K562 (cell line): ENCODE data around the gene PLA2G3. TPM values are rescaled to one million over a fixed set of nuclear protein-coding genes. Genes with fewer than 3 reads are reported as not detected.

Experiments used
- ATAC-seq: fragments of 200-7000 bp; cut with Tn5 transposase; 3 replicates; pipeline ENCODE4 v1.9.1; 2020; ENCODE audit warnings: moderate library complexity
- BruUV-seq: library from RNA; stranded (reverse); fragments of 400-500 nt; replicated peaks from 2 replicates; lab custom pipeline; 2021; lab: Mats Ljungman, UMichigan
- CTCF ChIA-PET: fragments of 300-600 bp; formaldehyde crosslinking; extraction: SDS; loops from one replicate; lab custom pipeline; 2021; ENCODE audit warnings: low intra/inter-chr PET ratio; lab: Yijun Ruan, JAX
- POLR2A ChIA-PET: fragments of 300-600, 350-650 bp; sonication (Branson Sonifier 250); formaldehyde crosslinking; extraction: SDS; loops from one replicate; lab custom pipeline; 2021; ENCODE audit warnings: antibody characterized with exemption, inconsistent platforms; lab: Yijun Ruan, JAX
- DNase-seq, 4 experiments: peaks; one replicate each; pipeline versions ENCODE4 v3.0.0 to v3.0.0-alpha.2; 2011 to 2018; ENCODE audit warnings: low spot score in 3 of 4, mixed read lengths in 3 of 4; ENCODE audit errors: extremely low read depth in 1 of 4
- FAIRE-seq: peaks from 2 replicates; lab custom pipeline; 2011; peaks lifted over from hg19 to GRCh38; lab: Jason Lieb, UNC
- H2AFZ ChIP-seq: 2 replicates; pipeline ENCODE4 v1.6.0; 2011; ENCODE audit warnings: low read depth, low read length, control low read depth, inconsistent platforms
- H3K27ac ChIP-seq: fragments of 200-600 bp; 3 replicates; pipeline ENCODE4 v1.8.0; 2011; ENCODE audit warnings: low read depth, mild to moderate bottlenecking, control low read depth, inconsistent platforms, low read length, moderate library complexity, mixed read lengths; ENCODE audit errors: extremely low read depth
- H3K27me3 ChIP-seq, 2 experiments: fragments of 300-600 bp in 1 of 2; 2 replicates in 1 of 2; 3 replicates in 1 of 2; pipeline versions ENCODE4 v1.6.0 to v1.8.0; 2011; ENCODE audit warnings: inconsistent platforms in 2 of 2, low read length in 2 of 2, mild to moderate bottlenecking in 1 of 2, mixed read lengths in 1 of 2, moderate library complexity in 1 of 2; ENCODE audit not compliant: control insufficient read depth in 2 of 2, insufficient read depth in 2 of 2
- H3K36me3 ChIP-seq: fragments of 300-600 bp; 3 replicates; pipeline ENCODE4 v1.8.0; 2011; ENCODE audit warnings: mild to moderate bottlenecking, low read length, inconsistent platforms; ENCODE audit not compliant: control insufficient read depth, insufficient read depth
- H3K4me1 ChIP-seq, 2 experiments: fragments of 200-600 bp in 1 of 2; replicated peaks in 1 of 2; 2 replicates in 1 of 2; 3 replicates in 1 of 2; pipeline versions ENCODE4 v1.5.1 to v1.8.0; 2011; ENCODE audit warnings: inconsistent platforms in 2 of 2, low read length in 2 of 2, mild to moderate bottlenecking in 1 of 2, mixed read lengths in 1 of 2, moderate library complexity in 1 of 2; ENCODE audit not compliant: control insufficient read depth in 2 of 2, insufficient read depth in 2 of 2
- H3K4me2 ChIP-seq: 2 replicates; pipeline ENCODE4 v1.6.1; 2011; ENCODE audit warnings: low read length, control low read depth, inconsistent platforms, mixed read lengths; ENCODE audit not compliant: insufficient read depth
- H3K4me3 ChIP-seq: fragments of 200-600 bp; sonication (generic), shearing (Covaris generic); 2 replicates; pipeline ENCODE4 v1.5.1; 2016; ENCODE audit warnings: control low read depth, inconsistent platforms
- H3K79me2 ChIP-seq: fragments of 200-600 bp; 3 replicates; pipeline ENCODE4 v1.8.0; 2011; ENCODE audit warnings: low read length, inconsistent platforms; ENCODE audit not compliant: control insufficient read depth, insufficient read depth
- H3K9ac ChIP-seq, 2 experiments: 2 replicates each; pipeline versions ENCODE4 v1.6.0 to v1.6.1; 2011; ENCODE audit warnings: low read depth in 2 of 2, low read length in 2 of 2, control low read depth in 1 of 2, inconsistent platforms in 1 of 2, mild to moderate bottlenecking in 1 of 2, mixed read lengths in 1 of 2; ENCODE audit not compliant: insufficient read depth in 1 of 2
- H3K9me1 ChIP-seq: one replicate; pipeline ENCODE4 v1.6.0; 2011; ENCODE audit warnings: inconsistent platforms, mild to moderate bottlenecking, low read length, moderate library complexity; ENCODE audit not compliant: control insufficient read depth, insufficient read depth
- H3K9me3 ChIP-seq: replicated peaks from 2 replicates; pipeline ENCODE4 v1.5.1; 2011; ENCODE audit warnings: low read depth, low read length, inconsistent platforms; ENCODE audit not compliant: control insufficient read depth, insufficient read depth
- H4K20me1 ChIP-seq: replicated peaks from 2 replicates; pipeline ENCODE4 v1.6.1; 2011; ENCODE audit warnings: low read length, inconsistent platforms, mixed read lengths; ENCODE audit not compliant: control insufficient read depth, insufficient read depth
- CBX5 ChIP-seq: IDR thresholded peaks from 2 replicates; pipeline ENCODE4 v1.6.1; 2014; ENCODE audit warnings: low read depth, borderline replicate concordance
- ZBTB17 ChIP-seq: fragments of 450-650 bp; formaldehyde crosslinking; IDR thresholded peaks from 2 replicates; pipeline ENCODE4 v1.4.0; 2020; ENCODE audit warnings: mild to moderate bottlenecking
- WGBS: fragments of 100-300 bp; shearing (Covaris generic); methylation state at CpG from one replicate; pipeline ENCODE4 v1.1.6; 2016; ENCODE audit warnings: low coverage, mixed read lengths; ENCODE audit not compliant: insufficient coverage; ENCODE audit errors: missing lambda C conversion rate; 5-methylcytosine and 5-hydroxymethylcytosine counted together
- in situ Hi-C: fragments of 300-500 bp; cut with MboI; formaldehyde crosslinking; loops from 4 replicates; pipeline ENCODE4 v1.15.0; 2018; ENCODE audit warnings: inconsistent platforms, mixed read lengths
- intact Hi-C: fragments of 100-400 bp; cut with micrococcal nuclease; formaldehyde crosslinking; loops from 2 replicates; pipeline ENCODE4 v1.14.2; 2022
- polyA plus RNA-seq, 8 experiments: library from polyadenylated mRNA; depleted of rRNA in 4 of 8; stranded (reverse) in 5 of 8; unstranded in 3 of 8; fragments of >200 nt; fragmentation: Nextera tagmentation in 2 of 8; fragmentation: Illumina TruSeq in 1 of 8; extraction: Ambion mirVana in 2 of 8; extraction: Trizol in 1 of 8; gene quantifications; 2 replicates each; pipeline versions ENCODE4 v1.2.1 to v1.2.3, GENCODE V29; 2011 to 2014; ENCODE audit warnings: inconsistent platforms in 1 of 8, missing spikeins in 1 of 8
- total RNA-seq, 7 experiments: library from RNA; depleted of rRNA in 6 of 7; stranded (reverse); fragments of >200 nt in 6 of 7; fragmentation: Illumina TruSeq in 2 of 7; extraction: Trizol in 2 of 7; gene quantifications; 2 replicates each; pipeline versions ENCODE4 v1.2.1 to v1.2.3, GENCODE V29; 2011 to 2021; ENCODE audit warnings: low replicate concordance in 1 of 7
- TF ChIP-seq, protein P1 (sequence below): fragments of 450-650 bp; IDR thresholded peaks from 2 replicates; pipeline ENCODE4 v1.6.1; 2018; ENCODE audit not compliant: partially characterized antibody
- TF ChIP-seq, protein P2 (sequence below): fragments of 250-450 bp; sonication (Bioruptor Pico); IDR thresholded peaks from 2 replicates; pipeline ENCODE4 v1.6.1; 2021; ENCODE audit warnings: mild to moderate bottlenecking
- TF ChIP-seq, protein P3 (sequence below): sonication (generic); formaldehyde crosslinking; IDR thresholded peaks from 2 replicates; pipeline ENCODE4 v1.8.0; 2023; ENCODE audit warnings: missing genetic modification reagents, mild to moderate bottlenecking, borderline replicate concordance
- TF ChIP-seq, protein P4 (sequence below): fragments of 450-650 bp; IDR thresholded peaks from 2 replicates; pipeline ENCODE4 v1.6.1; 2017; ENCODE audit warnings: antibody characterized with exemption, mild to moderate bottlenecking

Gene PLA2G3
- total and polyA plus RNA-seq, 9 of the 15 experiments (the other 6 are each of a cell fraction or from before 2014, with no cell fraction given): 0.18 to 1.4 (median 0.64) TPM

DNA sequence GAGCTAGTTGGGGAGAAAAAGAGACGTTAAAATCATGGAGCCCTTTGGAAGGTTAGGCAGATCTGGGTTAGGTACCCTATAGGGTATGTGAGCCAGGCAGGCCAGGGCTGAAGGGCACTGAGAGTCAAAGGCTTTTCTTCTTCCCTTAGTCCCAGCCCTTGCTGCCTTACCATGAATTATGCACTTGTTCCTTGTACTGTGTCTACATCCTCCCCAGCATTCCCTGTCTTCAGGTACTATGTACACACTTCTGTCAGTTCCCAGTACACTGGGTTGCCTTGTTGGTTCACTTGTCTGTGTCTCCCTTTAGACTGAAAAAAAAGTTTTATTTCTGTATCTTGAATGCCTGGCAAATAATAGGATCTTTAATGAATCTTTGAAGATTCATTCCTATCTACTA lies 36.6 kb upstream of the PLA2G3 start:
- H2AFZ ChIP-seq: no peak overlapping the region
- no peaks in the 10 kb centered on the region for H4K20me1 ChIP-seq
- H3K79me2 ChIP-seq: no peaks in the 10 kb centered on the region; the same call in 2 of the 3 replicates
- FAIRE-seq (no peak), DNase-seq (no peak), ATAC-seq (no peak)
- no peak overlapping the region for H3K4me3 ChIP-seq
- no peak overlapping the region for H3K4me2 ChIP-seq
- intact Hi-C loops: no loop called here
- no peaks in the 10 kb centered on the region for H3K9me1 ChIP-seq
- H3K27ac ChIP-seq: no peak overlapping the region
- ChIA-PET POLR2A (no interaction called here), CTCF (no interaction called here)
- H3K9ac ChIP-seq: no peak overlapping the region
- in situ Hi-C loops: no loop called here
- H3K9me3 ChIP-seq: no peaks in the 10 kb centered on the region
- BruUV-seq: no TSS peak
- 0 out of 3 replicates have a peak, but pooled peaks cover 2% of the 10 kb centered on the region for H3K36me3 ChIP-seq
- no peaks in the 10 kb centered on the region; a peak in 1 of 5 replicates for H3K4me1 ChIP-seq
- 86% methylated on average over 1 of the region's 1 CpG for WGBS
- no peaks in the 10 kb centered on the region for H3K27me3 ChIP-seq
- TF ChIP-seq CBX5 (no peak), ZBTB17 (CRISPR knock-in tag) (no peak)
- TF ChIP-seq, protein P1, sequence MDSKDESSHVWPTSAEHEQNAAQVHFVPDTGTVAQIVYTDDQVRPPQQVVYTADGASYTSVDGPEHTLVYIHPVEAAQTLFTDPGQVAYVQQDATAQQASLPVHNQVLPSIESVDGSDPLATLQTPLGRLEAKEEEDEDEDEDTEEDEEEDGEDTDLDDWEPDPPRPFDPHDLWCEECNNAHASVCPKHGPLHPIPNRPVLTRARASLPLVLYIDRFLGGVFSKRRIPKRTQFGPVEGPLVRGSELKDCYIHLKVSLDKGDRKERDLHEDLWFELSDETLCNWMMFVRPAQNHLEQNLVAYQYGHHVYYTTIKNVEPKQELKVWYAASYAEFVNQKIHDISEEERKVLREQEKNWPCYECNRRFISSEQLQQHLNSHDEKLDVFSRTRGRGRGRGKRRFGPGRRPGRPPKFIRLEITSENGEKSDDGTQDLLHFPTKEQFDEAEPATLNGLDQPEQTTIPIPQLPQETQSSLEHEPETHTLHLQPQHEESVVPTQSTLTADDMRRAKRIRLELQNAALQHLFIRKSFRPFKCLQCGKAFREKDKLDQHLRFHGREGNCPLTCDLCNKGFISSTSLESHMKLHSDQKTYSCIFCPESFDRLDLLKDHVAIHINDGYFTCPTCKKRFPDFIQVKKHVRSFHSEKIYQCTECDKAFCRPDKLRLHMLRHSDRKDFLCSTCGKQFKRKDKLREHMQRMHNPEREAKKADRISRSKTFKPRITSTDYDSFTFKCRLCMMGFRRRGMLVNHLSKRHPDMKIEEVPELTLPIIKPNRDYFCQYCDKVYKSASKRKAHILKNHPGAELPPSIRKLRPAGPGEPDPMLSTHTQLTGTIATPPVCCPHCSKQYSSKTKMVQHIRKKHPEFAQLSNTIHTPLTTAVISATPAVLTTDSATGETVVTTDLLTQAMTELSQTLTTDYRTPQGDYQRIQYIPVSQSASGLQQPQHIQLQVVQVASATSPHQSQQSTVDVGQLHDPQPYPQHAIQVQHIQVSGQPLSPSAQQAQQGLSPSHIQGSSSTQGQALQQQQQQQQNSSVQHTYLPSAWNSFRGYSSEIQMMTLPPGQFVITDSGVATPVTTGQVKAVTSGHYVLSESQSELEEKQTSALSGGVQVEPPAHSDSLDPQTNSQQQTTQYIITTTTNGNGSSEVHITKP: no peak
- TF ChIP-seq, protein P2, sequence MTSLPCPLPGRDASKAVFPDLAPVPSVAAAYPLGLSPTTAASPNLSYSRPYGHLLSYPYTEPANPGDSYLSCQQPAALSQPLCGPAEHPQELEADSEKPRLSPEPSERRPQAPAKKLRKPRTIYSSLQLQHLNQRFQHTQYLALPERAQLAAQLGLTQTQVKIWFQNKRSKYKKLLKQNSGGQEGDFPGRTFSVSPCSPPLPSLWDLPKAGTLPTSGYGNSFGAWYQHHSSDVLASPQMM (CRISPR knock-in tag): no peak
- TF ChIP-seq, protein P3, sequence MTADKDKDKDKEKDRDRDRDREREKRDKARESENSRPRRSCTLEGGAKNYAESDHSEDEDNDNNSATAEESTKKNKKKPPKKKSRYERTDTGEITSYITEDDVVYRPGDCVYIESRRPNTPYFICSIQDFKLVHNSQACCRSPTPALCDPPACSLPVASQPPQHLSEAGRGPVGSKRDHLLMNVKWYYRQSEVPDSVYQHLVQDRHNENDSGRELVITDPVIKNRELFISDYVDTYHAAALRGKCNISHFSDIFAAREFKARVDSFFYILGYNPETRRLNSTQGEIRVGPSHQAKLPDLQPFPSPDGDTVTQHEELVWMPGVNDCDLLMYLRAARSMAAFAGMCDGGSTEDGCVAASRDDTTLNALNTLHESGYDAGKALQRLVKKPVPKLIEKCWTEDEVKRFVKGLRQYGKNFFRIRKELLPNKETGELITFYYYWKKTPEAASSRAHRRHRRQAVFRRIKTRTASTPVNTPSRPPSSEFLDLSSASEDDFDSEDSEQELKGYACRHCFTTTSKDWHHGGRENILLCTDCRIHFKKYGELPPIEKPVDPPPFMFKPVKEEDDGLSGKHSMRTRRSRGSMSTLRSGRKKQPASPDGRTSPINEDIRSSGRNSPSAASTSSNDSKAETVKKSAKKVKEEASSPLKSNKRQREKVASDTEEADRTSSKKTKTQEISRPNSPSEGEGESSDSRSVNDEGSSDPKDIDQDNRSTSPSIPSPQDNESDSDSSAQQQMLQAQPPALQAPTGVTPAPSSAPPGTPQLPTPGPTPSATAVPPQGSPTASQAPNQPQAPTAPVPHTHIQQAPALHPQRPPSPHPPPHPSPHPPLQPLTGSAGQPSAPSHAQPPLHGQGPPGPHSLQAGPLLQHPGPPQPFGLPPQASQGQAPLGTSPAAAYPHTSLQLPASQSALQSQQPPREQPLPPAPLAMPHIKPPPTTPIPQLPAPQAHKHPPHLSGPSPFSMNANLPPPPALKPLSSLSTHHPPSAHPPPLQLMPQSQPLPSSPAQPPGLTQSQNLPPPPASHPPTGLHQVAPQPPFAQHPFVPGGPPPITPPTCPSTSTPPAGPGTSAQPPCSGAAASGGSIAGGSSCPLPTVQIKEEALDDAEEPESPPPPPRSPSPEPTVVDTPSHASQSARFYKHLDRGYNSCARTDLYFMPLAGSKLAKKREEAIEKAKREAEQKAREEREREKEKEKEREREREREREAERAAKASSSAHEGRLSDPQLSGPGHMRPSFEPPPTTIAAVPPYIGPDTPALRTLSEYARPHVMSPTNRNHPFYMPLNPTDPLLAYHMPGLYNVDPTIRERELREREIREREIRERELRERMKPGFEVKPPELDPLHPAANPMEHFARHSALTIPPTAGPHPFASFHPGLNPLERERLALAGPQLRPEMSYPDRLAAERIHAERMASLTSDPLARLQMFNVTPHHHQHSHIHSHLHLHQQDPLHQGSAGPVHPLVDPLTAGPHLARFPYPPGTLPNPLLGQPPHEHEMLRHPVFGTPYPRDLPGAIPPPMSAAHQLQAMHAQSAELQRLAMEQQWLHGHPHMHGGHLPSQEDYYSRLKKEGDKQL (CRISPR knock-in tag): no peak
- TF ChIP-seq, protein P4, sequence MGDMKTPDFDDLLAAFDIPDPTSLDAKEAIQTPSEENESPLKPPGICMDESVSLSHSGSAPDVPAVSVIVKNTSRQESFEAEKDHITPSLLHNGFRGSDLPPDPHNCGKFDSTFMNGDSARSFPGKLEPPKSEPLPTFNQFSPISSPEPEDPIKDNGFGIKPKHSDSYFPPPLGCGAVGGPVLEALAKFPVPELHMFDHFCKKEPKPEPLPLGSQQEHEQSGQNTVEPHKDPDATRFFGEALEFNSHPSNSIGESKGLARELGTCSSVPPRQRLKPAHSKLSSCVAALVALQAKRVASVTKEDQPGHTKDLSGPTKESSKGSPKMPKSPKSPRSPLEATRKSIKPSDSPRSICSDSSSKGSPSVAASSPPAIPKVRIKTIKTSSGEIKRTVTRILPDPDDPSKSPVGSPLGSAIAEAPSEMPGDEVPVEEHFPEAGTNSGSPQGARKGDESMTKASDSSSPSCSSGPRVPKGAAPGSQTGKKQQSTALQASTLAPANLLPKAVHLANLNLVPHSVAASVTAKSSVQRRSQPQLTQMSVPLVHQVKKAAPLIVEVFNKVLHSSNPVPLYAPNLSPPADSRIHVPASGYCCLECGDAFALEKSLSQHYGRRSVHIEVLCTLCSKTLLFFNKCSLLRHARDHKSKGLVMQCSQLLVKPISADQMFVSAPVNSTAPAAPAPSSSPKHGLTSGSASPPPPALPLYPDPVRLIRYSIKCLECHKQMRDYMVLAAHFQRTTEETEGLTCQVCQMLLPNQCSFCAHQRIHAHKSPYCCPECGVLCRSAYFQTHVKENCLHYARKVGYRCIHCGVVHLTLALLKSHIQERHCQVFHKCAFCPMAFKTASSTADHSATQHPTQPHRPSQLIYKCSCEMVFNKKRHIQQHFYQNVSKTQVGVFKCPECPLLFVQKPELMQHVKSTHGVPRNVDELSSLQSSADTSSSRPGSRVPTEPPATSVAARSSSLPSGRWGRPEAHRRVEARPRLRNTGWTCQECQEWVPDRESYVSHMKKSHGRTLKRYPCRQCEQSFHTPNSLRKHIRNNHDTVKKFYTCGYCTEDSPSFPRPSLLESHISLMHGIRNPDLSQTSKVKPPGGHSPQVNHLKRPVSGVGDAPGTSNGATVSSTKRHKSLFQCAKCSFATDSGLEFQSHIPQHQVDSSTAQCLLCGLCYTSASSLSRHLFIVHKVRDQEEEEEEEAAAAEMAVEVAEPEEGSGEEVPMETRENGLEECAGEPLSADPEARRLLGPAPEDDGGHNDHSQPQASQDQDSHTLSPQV: no peak
